Prostate gland (tissue), 2 donors: Measurements from ENCODE around the gene TMEM132A. TPM values are rescaled to one million over a fixed set of nuclear protein-coding genes. Genes with fewer than 3 reads are reported as not detected.

Source experiments
- DNase-seq: peaks from one replicate; pipeline ENCODE4 v3.0.0-alpha.2; 2019; ENCODE audit warnings: low spot score
- H3K27ac ChIP-seq, 2 donors: fragments of 200-600 bp; sonication (generic); 2 replicates each; pipeline ENCODE4 v1.5.1; 2017 to 2019
- H3K27me3 ChIP-seq: fragments of 200-600 bp; sonication (generic); replicated peaks from 2 replicates; pipeline ENCODE4 v1.5.1; 2019; ENCODE audit not compliant: insufficient read depth
- H3K36me3 ChIP-seq, 2 donors: fragments of 200-600 bp; sonication (generic); 1 replicate in 1 of 2; 2 replicates in 1 of 2; pipeline versions ENCODE4 v1.5.1 to v1.8.1; 2017 to 2019
- H3K4me1 ChIP-seq: fragments of 200-600 bp; sonication (generic); replicated peaks from 2 replicates; pipeline ENCODE4 v1.5.1; 2019
- H3K4me3 ChIP-seq, 2 donors: fragments of 200-600 bp; sonication (generic); 2 replicates each; pipeline ENCODE4 v1.5.1; 2017 to 2019
- H3K9me3 ChIP-seq: fragments of 200-600 bp; sonication (generic); 2 replicates; pipeline ENCODE4 v1.5.1; 2017
- CTCF ChIP-seq, 4 experiments: fragments of 200-600 bp in 2 of 4; fragments of 450-650 bp in 2 of 4; sonication (generic) in 2 of 4; IDR thresholded peaks; 1 replicate in 3 of 4; 2 replicates in 1 of 4; pipeline ENCODE4 v1.5.1; 2016 to 2019; ENCODE audit warnings: antibody characterized with exemption in 4 of 4, mild to moderate bottlenecking in 2 of 4, moderate library complexity in 2 of 4
- POLR2A ChIP-seq: fragments of 450-650 bp; IDR thresholded peaks from one replicate; pipeline ENCODE4 v1.6.1; 2016; ENCODE audit warnings: antibody characterized with exemption, mild to moderate bottlenecking
- POLR2AphosphoS5 ChIP-seq: sonication (generic); formaldehyde crosslinking; IDR thresholded peaks from one replicate; pipeline ENCODE4 v1.6.1; 2017; ENCODE audit warnings: antibody characterized with exemption
- WGBS: methylation state at CpG from one replicate; pipeline ENCODE4 v1.1.5; 2018; 5-methylcytosine and 5-hydroxymethylcytosine counted together
- intact Hi-C: fragments of 100-400 bp; cut with DNase I; formaldehyde crosslinking; loops from one replicate; pipeline ENCODE4 v1.14.2; 2022
- total RNA-seq, 2 donors: library from RNA; depleted of rRNA; stranded (reverse); fragments of >200 nt; gene quantifications; one replicate each; pipeline ENCODE4 v1.1.0, GENCODE V29; 2016

The TMEM132A gene
- total RNA-seq, 2 donors from 2014 or later = 18.7 to 44.5 TPM

- Histone ChIP-seq H3K36me3 (peaks cover 12 to 39% of the 10 kb centered on the region in 2 donors), H3K4me3 (no peak overlapping the region), H3K27ac (no peak overlapping the region), H3K9me3 (no peaks in the 10 kb centered on the region), H3K27me3 (no peaks in the 10 kb centered on the region), H3K4me1 (peaks cover 9% of the 10 kb centered on the region)
- intact Hi-C loops = no loop called here
- 83% methylated on average over 11 of the region's 11 CpGs for WGBS
- no peak for TF ChIP-seq POLR2A
- TF ChIP-seq CTCF (IDR thresholded peaks at IDR 0.05) = no peak
- TF ChIP-seq POLR2AphosphoS5 = no peak
- DNase-seq = no peak
Measured at GRCh38 chr11:60902625-60903024, 21.6 kb upstream of the TMEM132A start.

- peak overlapping the region; percentile 94 to 95 for H3K27ac ChIP-seq
- peaks cover 0 to 25% of the 10 kb centered on the region in 2 donors for H3K36me3 ChIP-seq
- H3K9me3 ChIP-seq = no peaks in the 10 kb centered on the region
- TF ChIP-seq CTCF (IDR thresholded peaks at IDR 0.05) (no peak), POLR2AphosphoS5 (no peak), POLR2A (no peak)
- no peaks in the 10 kb centered on the region for H3K27me3 ChIP-seq
- intact Hi-C loops = loop anchor here (5.0 kb wide), 1 partner anchor 222 kb away; no protein-coding TSS in a partner anchor
- peak overlapping the region; percentile 93 for H3K4me3 ChIP-seq
- DNase-seq = no peak
- WGBS = 21% methylated on average over 6 of the region's 6 CpGs
- H3K4me1 ChIP-seq = peaks cover 9% of the 10 kb centered on the region
Measured at GRCh38 chr11:60905047-60905446, 19.2 kb upstream of the TMEM132A start.

GRCh38 chr11:60905551-60906113 lies 18.6 kb upstream of the TMEM132A start:
- intact Hi-C loops = loop anchor here (5.0 kb wide), 1 partner anchor 222 kb away; no protein-coding TSS in a partner anchor
- Histone ChIP-seq H3K4me1 (peaks cover 9% of the 10 kb centered on the region), H3K4me3 (peak overlapping the region; percentile 93), H3K9me3 (no peaks in the 10 kb centered on the region), H3K27me3 (no peaks in the 10 kb centered on the region), H3K27ac (peak overlapping the region; percentile 94 to 95), H3K36me3 (peaks cover 0 to 20% of the 10 kb centered on the region in 2 donors)
- TF ChIP-seq POLR2AphosphoS5 = peak; percentile 45
- TF ChIP-seq CTCF (IDR thresholded peaks at IDR 0.05) = no peak
- peak; percentile 39 for DNase-seq
- 4% methylated on average over 16 of the region's 16 CpGs for WGBS

- H3K36me3 ChIP-seq = peaks cover 0 to 13% of the 10 kb centered on the region in 2 donors
- peak within 1 kb of the TSS; percentile 94 to 95 for H3K27ac ChIP-seq
- intact Hi-C loops = loop anchor here (5.0 kb wide), 1 partner anchor 221 kb away; no protein-coding TSS in a partner anchor
- H3K27me3 ChIP-seq = no peaks in the 10 kb centered on the region
- H3K4me3 ChIP-seq = peak within 1 kb of the TSS; percentile 93
- peak; percentile 96 for DNase-seq
- TF ChIP-seq POLR2AphosphoS5 (peak; percentile 99), CTCF (IDR thresholded peaks at IDR 0.05) (peak in 1 of 4 experiments; percentile 8), POLR2A (peak; percentile 74)
- under 1% methylated on average over 72 of the region's 75 CpGs for WGBS
- peaks cover 9% of the 10 kb centered on the region for H3K4me1 ChIP-seq
- no peaks in the 10 kb centered on the region for H3K9me3 ChIP-seq
Measured at GRCh38 chr11:60906132-60906972, 17.9 kb upstream of the TMEM132A start, which contains the start of gene PRPF19. Gene PRPF19 (minus strand): TSS chr11:60906585. CDS start chr11:60906382, 203 bp downstream.
